Amygdala (tissue), 56 donors: ENCODE results near the gene TBC1D1.
"Not testable (repeated sequence)": the region's sequence is repeated elsewhere in the genome, so short reads cannot be mapped to it uniquely, and the experiment has no call there.

Experiments
- DNase-seq, 56 donors: peaks; one replicate each; lab custom pipeline; 2025; lab: John Stamatoyannopoulos, UW

Gene TBC1D1

GRCh38 chr4:38008571-38009021 is 117.7 kb downstream of the TBC1D1 start:
- DNase-seq: no peak

- no peak for DNase-seq
Observed at GRCh38 chr4:38009421-38009820, 118.5 kb downstream of the TBC1D1 start.

DNA sequence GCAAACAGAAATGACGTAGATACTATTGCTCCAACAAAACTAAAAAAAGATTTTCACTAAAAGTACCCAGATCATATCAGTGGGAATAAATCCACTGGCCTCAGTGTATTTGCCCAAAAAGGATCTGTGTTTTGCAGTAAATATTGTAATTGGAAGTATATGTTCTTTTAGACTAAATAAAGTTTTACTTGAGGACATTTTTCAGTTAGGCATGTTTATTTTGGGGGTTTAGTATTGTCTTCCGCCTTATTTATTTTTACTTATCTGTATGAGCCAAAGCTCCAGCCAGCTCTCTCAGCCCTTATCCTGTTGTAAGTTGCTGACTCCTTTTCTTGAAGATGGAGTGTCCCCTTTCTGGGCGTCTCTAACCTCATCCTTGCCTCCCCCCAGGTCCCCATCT is 119.1 kb downstream of the TBC1D1 start:
- DNase-seq: no peak

- no peak for DNase-seq
Observed at GRCh38 chr4:38011511-38012162, 120.8 kb downstream of the TBC1D1 start.

DNA sequence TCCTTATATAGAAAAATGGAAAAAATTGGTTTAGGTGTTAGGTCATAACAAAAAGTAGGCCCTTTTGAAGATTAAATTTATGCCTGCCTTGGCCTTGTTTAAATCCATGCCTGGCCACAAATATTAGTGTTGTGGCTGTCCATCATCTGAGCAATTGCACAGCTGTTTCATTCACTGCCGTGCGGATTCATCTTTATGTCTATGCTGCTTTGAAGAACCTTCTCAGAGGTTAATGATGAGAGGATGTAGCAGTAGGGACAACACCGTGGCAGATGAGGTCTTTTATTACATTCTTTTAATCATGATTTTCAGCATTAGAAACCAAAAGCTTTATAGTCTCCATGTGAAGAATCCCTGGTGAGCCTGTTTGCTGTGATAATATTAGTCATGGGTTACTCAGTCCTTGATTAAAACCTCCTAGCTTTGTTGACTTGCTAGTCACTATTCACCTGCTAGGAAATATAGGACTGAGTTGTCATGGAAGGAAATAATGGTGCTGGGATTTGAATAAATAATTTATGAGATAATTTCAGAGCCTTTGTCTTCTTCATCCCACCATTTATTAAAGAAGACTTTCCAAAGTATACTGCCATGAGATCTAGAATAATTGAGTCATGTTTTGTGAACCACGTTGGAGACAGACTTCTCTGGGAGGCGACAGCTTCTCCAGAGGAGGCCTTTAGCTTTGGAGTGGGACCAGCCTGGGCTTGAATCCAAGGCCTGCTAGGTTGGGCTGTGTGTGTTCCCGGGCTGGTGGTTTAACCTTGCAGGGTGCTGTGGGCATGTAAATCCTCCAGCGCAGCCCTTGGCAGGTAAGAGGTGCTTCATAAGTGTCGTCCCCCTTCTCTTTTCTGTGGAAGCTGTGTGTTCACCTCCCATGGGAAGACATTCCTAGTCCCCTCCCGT is 122.8 kb downstream of the TBC1D1 start:
- DNase-seq: peak in 7 of 56 donors; percentile 2 to 45 (median 6)

DNA sequence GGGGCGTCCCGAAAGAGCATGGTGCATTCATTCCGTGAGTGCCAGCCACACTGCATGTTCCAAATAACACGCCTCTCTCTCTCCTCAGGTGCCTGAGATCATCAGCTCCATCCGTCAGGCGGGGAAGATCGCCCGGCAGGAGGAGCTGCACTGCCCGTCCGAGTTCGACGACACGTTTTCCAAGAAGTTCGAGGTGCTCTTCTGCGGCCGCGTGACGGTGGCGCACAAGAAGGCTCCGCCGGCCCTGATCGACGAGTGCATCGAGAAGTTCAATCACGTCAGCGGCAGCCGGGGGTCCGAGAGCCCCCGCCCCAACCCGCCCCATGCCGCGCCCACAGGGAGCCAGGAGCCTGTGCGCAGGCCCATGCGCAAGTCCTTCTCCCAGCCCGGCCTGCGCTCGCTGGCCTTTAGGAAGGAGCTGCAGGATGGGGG is 123.6 kb downstream of the TBC1D1 start:
- DNase-seq: no peak

DNA sequence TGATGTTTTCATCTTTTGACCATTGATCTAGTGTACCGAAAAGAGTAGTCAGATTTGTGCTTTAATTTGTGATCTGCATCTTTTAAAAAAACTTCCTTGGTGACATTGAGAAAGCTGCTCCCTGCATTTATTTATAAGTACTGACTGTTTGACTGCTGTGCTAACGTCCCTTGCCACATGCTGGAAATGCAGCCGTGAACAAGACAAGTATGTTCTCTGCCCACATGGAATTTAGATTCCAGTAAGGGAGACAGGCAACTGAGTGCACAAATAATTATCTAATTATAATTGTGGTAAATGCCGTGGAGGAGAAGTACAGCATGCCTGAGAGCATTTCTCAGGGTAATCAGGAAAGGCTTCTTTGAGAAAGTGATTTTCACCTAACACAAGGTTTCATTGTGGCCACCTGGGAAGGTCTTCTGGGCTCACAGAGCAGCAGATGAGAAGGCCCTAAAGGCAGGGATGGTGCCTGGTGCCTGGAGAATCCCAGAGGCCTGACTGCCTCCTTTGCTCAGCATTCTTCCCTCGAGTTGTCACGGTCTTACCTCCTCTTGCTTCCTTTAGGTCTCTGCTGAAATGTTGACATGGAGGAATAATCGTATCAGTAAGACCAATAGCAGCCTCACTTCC is 125.1 kb downstream of the TBC1D1 start:
- peak in 3 of 56 donors; percentile 7 to 22 (median 21) for DNase-seq

DNA sequence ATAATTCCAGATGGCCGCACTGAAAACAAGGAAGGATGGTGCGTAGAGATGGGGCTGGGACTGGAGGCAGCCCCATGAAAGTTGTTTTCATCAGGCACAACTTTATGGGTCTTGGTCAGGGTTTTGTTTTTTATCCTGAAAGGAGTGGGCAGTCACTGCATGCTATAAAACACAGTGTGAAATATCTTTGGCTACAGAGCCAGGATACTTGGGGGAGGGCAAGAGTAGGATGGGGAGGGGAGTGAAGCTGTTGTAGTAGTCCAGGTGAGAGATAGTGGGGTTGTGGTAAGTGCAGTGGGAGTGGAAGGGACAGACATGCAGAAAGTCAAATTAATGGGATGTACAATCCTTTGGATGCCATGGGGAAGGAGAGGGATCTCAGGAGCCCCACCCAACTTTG is 125.8 kb downstream of the TBC1D1 start:
- no peak for DNase-seq

GRCh38 chr4:38017609-38018008 is 126.7 kb downstream of the TBC1D1 start:
- DNase-seq: no peak

DNA sequence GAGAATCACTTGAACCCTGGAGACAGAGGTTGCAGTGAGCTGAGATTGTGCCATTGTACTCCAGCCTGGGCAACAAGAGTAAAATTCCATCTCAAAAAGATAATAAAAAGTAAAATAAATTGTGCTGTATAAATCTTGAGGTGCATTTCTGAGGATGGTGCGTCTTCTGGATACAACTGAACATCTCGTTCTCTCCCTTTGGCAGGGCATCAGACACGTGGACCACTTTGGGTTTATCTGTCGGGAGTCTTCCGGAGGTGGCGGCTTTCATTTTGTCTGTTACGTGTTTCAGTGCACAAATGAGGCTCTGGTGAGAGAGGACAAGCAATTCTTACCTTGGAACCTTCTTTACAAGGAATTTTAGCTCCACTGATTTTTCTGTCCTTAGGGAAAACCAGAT is 129.5 kb downstream of the TBC1D1 start:
- DNase-seq: no peak

DNA sequence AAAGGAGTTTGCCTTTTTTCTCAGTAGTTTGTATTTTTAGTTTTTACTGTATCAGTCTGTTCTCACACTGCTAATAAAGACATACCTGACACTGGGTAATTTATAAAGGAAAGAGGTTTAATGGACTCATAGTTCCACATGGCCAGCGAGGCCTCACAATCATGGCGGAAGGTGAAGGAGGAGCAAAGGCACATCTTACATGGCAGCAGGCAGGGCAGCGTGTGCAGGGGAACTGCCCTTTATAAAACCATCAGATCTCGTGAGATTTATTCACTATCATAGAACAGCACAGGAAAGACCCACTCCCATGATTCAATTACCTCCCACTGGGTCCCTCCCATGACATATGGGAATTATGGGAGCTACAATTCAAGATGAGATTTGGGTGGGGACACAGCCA is 130.1 kb downstream of the TBC1D1 start:
- not testable (repeated sequence) for DNase-seq

DNA sequence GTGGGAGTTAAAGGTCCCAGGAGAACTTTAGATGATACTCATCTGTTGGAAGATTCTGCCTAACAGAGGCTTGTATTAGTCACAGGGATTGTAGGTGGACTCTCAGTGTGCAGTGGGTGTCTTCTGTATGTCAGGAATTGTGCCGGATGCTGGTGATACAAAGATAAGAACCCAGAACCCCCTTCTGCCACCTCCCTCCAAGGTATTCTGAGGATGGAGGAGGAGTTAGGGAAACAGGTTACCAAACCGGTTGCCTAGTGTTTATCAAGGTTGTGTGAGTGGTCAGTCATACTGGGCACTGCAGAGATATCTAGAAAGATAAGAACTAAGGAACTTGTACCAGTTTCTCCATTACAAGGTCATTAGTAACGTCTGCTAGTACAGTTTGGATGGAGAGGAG is 130.9 kb downstream of the TBC1D1 start:
- DNase-seq: no peak

- no peak for DNase-seq
Observed at GRCh38 chr4:38023347-38024205, 132.7 kb downstream of the TBC1D1 start.

DNA sequence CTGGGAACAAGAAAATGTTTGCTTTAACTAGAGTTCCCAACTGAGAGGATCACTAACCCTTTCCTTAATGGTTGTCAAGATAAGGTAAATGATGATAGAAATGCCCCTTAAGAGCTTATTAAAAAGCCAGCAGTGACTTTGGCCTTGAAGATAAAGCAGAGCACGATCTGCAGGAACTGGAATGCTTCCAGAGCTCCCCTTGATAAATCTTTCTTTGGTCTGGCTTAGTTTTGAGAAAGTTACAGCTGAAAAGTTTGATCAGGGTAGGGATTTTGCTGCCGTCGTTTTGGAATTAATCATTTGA is 133.3 kb downstream of the TBC1D1 start:
- no peak for DNase-seq

DNA sequence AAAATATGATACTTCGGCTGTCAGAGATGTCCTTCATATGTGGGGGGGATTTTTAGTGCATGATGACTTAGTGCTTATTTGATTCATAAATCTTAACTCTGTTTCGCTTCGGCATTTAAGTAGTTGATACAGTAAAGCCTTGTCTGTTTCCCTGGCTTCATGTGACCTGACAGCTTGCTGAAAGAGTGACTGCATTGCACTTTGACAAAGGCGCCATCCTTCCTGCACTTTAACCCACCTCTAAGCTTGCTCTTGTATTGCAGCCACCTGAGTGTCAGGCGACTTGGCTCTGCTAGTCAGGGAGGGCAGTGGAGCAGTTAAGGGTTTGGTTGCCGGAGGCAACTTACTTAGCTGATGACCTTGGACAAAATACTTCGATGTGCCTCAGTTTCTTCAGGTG is 134.8 kb downstream of the TBC1D1 start:
- DNase-seq: no peak

GRCh38 chr4:38026158-38026740 is 135.4 kb downstream of the TBC1D1 start:
- no peak for DNase-seq

DNA sequence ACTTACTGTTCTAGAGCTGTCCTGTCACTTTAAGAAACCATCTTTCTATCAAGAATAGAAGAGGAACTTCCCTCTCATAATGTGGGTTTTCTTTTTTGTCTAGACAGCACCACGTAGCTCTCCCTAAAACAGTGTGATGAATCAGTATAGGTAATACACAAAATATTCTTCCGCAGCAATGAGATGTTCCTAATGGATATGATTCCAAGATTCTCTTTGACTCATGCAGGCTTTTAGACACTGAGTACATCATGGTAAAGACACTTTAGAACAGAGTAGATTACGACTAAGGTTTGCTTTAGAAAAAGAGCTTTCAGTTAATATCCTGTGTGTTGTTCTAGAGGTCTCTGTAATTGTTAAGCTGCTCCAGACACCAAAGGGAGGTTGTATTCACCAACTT is 139.1 kb downstream of the TBC1D1 start:
- DNase-seq: no peak

- DNase-seq: peak in 2 of 56 donors; percentile 10 to 49
Observed at GRCh38 chr4:38034986-38035882, 144.3 kb downstream of the TBC1D1 start.

DNA sequence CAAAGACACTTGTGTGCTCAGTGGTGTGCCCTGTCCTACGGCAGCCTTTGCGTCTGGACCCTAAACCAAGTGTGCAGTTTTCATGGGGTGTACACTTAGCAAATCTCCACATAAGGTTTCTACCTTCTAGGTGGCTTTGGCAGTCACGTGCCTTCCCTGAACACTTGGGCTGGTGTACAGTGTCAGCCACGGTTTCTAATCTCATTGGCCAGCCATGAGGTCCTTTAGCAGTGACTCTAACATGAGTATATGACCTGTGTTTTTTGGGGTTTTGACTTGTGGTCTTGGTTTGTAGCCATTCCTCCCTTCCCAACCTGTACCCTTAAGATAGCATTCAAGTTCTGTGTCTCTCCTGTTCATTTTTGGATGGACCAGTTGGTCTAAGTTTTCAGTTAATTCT is 145.7 kb downstream of the TBC1D1 start:
- DNase-seq: no peak
